BLaER1 treated with 17β-estradiol and CSF1 and Interleukin-3, amounts not matched to agents 10 nM and 100 nM (cell line): ENCODE data around the gene ST6GAL1.

ENCODE experiments used
- H3K27ac ChIP-seq, 11 experiments: shearing (Covaris generic); formaldehyde crosslinking; 2 replicates each; pipeline ENCODE4 v1.8.1; 2022
- H3K27me3 ChIP-seq, 11 experiments: shearing (Covaris generic); formaldehyde crosslinking; 2 replicates each; pipeline ENCODE4 v1.8.1; 2022
- H3K36me3 ChIP-seq, 11 experiments: shearing (Covaris generic); formaldehyde crosslinking; 2 replicates each; pipeline ENCODE4 v1.8.1; 2022
- H3K4me1 ChIP-seq, 10 experiments: shearing (Covaris generic); formaldehyde crosslinking; 2 replicates each; pipeline ENCODE4 v1.8.1; 2022
- H3K4me2 ChIP-seq, 11 experiments: shearing (Covaris generic); formaldehyde crosslinking; 2 replicates each; pipeline ENCODE4 v1.8.1; 2022
- H3K4me3 ChIP-seq, 10 experiments: shearing (Covaris generic); formaldehyde crosslinking; 2 replicates each; pipeline ENCODE4 v1.8.1; 2022
- H3K9ac ChIP-seq, 11 experiments: shearing (Covaris generic); formaldehyde crosslinking; 2 replicates each; pipeline ENCODE4 v1.8.1; 2022
- H3K9me3 ChIP-seq, 11 experiments: shearing (Covaris generic); formaldehyde crosslinking; replicated peaks in 1 of 11; 2 replicates each; pipeline ENCODE4 v1.8.1; 2022
- H4K20me1 ChIP-seq, 11 experiments: shearing (Covaris generic); formaldehyde crosslinking; 2 replicates each; pipeline ENCODE4 v1.8.1; 2022
- Cebpa-rat ChIP-seq, 11 experiments: shearing (Covaris generic); IDR thresholded peaks; 2 replicates each; pipeline ENCODE4 v1.8.1; 2022

The ST6GAL1 gene

DNA sequence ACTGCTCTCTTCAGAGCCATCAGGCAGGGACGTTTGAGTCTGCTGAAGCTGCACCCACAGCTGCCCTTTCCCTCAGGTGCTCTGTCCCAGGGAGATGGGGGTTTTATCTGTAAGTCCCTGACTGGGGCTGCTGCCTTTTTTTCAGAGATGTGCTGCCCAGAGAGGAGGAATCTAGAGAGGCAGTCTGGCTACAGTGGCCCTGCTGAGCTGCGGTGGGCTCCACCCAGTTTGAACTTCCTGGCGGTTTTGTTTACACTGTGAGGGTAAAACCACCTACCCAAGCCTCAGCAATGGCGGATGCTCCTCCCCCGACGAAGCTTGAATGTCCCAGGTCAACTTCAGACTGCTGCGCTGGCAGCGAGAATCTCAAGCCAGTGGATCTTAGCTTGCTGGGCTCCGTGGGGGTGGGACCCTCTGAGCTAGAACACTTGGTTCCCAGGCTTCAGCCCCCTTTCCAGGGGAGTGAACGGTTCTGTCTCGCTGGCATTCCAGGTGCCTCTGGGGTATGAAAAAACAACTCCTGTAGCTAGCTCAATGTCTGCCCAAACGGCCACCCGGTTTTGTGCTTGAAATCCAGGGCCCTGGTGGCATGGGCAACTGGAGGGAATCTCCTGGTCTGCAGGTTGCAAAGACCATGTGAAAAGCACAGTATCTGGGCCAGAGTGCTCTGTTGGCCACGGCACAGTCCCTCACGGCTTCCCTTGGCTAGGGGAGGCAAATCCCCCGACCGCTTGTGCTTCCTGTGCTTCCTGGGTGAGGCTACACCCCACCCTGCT is 21.1 kb upstream of the ST6GAL1 start:
- Histone ChIP-seq H3K4me3 (peak overlapping the region in 2 of 10 experiments; percentile 31 to 36; a peak in 2 of 20 replicates), H3K36me3 (no peaks in the 10 kb centered on the region), H3K9ac (peak overlapping the region in 7 of 11 experiments; percentile 13 to 59 (median 42); a peak in 10 of 22 replicates), H3K27ac (peak overlapping the region in 9 of 11 experiments; percentile 14 to 78 (median 63); a peak in 13 of 22 replicates), H4K20me1 (no peaks in the 10 kb centered on the region), H3K27me3 (no peaks in the 10 kb centered on the region), H3K4me1 (peaks cover 12 to 15% (median 13%) of the 10 kb centered on the region in 10 experiments), H3K4me2 (peak overlapping the region; percentile 43 to 74 (median 66)), H3K9me3 (peaks cover 0 to 20% (median 4%) of the 10 kb centered on the region in 11 experiments; a peak in 11 of 22 replicates)
- TF ChIP-seq Cebpa-rat (IDR thresholded peaks at IDR 0.05) = no peak

DNA sequence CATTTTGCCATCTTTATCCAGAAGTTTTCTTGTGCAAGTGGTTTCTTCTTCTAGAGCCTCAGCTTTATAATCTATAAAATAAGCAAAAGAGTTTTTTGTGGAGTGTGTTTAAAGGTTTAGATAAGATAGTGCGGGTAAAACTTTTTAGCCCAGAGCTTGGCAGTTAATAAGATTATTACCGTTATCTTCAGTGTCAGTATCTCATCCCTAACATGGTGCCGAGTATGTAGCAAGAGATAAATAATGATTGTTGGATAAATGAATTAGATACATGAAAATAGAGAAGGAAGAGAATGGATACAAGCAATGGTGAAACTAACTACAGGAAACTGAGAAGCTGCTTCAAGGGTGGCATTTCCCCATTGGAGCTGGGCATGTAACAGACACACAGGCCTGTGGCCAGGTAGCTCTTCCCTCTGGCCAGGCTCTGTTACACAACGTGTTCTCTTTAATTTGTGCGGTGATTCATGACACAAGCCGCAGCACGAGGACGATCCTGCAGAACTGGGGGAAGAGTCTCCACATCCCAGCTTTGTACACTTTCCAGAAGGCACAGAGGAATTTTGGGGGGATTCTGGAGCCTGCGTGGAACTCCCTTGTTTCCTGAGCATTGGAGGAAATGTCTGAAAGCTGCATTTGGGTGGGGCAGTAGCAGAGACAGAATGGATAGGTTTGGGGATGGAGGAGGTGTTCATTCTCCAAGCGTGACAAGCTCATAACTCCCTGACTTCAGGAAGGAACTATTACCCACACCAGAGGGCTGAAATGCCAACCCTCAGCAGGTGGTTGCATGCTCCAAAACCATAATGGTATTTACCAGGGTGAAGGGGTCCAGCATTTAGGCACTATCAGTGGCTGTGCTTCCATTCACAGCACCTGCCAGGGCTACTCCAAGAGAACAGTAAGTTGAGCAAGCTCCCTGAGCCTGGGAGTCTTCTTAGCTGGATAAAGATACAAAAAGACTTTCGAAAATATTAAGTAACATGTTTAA is 14.2 kb upstream of the ST6GAL1 start:
- Histone ChIP-seq H3K4me1 (peaks cover 12 to 27% (median 14%) of the 10 kb centered on the region in 10 experiments), H3K4me2 (peak overlapping the region; percentile 53 to 89 (median 71)), H3K27ac (no peak overlapping the region), H3K4me3 (no peak overlapping the region), H3K36me3 (no peaks in the 10 kb centered on the region), H3K9me3 (no peaks in the 10 kb centered on the region), H3K9ac (0 out of 22 replicates have a peak overlapping the region, but pooled peaks of 1 of the 11 experiments have one; percentile 22), H4K20me1 (no peaks in the 10 kb centered on the region), H3K27me3 (no peaks in the 10 kb centered on the region)
- no peak for TF ChIP-seq Cebpa-rat (IDR thresholded peaks at IDR 0.05)

DNA sequence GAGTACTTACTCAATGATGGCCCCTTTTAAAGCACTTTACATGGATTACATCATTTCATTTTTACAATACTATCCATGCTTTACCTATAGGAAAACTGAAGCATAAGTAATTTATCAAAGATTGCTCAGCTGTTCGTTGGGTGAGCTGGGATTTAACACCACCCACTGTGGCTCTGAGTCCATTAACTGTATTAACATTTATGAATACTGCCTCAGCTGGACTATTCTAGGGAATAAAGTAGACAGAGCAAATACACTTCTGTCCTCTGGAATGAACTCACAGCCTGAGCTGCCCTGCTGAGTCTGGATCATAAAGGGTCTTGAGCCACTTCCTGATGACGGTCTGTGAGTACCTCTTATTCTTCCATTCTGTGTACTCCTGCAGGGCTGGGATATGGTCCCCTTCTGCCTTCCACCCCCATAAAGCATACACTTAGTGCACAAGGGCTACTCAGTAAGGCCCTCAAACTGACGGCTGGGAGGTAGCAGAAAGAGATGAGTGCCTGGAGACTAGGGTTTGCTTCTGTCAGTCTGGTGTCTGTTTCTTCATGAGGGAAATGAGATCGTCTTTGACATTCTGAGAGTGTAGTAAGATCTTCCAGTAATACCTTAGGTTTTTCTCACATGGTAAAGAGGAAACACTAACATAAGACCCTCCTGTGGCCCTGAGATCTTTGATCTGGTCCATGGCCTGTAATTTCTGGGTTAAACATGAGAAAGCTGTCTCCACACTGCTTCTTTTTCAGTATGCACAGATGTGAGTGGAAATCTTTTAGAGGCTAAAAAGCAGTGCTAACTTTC is 12.6 kb upstream of the ST6GAL1 start:
- TF ChIP-seq Cebpa-rat (IDR thresholded peaks at IDR 0.05) = no peak
- no peak overlapping the region for H3K4me2 ChIP-seq
- H3K9me3 ChIP-seq = no peaks in the 10 kb centered on the region
- no peaks in the 10 kb centered on the region for H4K20me1 ChIP-seq
- no peak overlapping the region for H3K4me3 ChIP-seq
- no peaks in the 10 kb centered on the region for H3K36me3 ChIP-seq
- no peak overlapping the region for H3K27ac ChIP-seq
- H3K4me1 ChIP-seq = peaks cover 12 to 27% (median 14%) of the 10 kb centered on the region in 10 experiments
- no peak overlapping the region for H3K9ac ChIP-seq
- H3K27me3 ChIP-seq = no peaks in the 10 kb centered on the region

DNA sequence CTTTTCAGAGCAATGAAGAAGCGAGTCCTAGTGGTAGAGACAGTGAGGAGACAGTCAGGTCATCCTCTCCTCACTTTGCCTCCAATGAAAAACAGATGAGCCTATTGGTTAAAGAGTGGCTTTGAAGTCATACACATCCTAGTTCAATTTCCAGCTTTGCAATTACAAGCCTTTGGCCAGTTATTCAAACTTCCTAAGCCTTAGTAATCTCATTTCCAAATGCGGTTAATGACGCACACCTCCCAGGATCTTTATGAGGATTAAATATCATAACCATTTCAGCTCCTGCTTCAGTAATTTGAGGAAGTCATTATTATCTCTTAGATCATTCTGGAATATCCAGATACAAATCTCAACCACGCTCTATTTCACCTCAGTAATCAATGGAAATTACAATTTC is 10.0 kb upstream of the ST6GAL1 start:
- Histone ChIP-seq H3K4me2 (no peak overlapping the region), H3K9ac (no peak overlapping the region), H3K4me1 (peaks cover 12 to 35% (median 15%) of the 10 kb centered on the region in 10 experiments), H3K27ac (no peak overlapping the region), H3K9me3 (no peaks in the 10 kb centered on the region), H3K36me3 (no peaks in the 10 kb centered on the region), H3K27me3 (no peaks in the 10 kb centered on the region), H3K4me3 (no peak overlapping the region), H4K20me1 (no peaks in the 10 kb centered on the region)
- no peak for TF ChIP-seq Cebpa-rat (IDR thresholded peaks at IDR 0.05)

DNA sequence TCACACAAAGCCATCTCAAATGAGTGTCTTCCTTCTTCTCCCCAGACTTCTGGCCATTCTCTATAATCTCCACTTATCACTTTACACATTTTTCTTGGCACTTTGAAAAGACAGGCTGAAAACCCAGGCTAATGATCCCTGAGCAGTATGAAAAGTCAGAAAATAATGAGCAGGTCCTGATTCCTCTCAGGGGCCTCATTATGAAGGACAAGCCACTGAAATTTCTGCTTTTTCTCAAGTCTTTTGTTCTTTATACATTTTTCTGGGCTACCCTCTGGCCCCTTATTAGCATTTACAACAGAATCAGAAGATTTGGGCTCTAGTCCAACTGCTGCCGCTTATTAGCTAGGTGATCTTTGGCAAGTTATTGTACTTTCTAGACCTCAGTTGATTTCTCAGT is 9.5 kb upstream of the ST6GAL1 start:
- Histone ChIP-seq H4K20me1 (no peaks in the 10 kb centered on the region), H3K9ac (no peak overlapping the region)
- TF ChIP-seq Cebpa-rat (IDR thresholded peaks at IDR 0.05) = no peak

DNA sequence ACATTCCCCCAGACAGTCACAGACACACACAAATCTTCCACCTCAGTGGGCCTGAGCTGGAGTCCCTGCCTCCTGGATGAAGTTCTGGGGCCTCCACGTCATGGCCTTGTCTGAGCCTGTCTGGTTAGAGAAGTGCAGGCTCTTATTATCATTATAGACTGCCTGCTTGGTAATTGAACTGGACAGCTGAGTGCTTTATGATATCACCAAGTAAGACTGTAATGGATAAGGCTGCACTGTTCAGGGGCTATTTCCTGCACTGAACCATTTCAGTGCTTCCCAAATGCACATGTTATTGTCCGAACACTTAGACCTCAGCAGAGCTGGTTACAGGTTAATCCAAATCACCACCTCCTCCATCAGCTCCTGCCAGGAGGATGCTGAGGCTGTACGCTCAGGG is 8.7 kb upstream of the ST6GAL1 start:
- no peak for TF ChIP-seq Cebpa-rat (IDR thresholded peaks at IDR 0.05)
- Histone ChIP-seq H3K9me3 (no peaks in the 10 kb centered on the region), H4K20me1 (no peaks in the 10 kb centered on the region), H3K4me3 (no peak overlapping the region), H3K9ac (no peak overlapping the region), H3K27ac (no peak overlapping the region), H3K4me1 (peaks cover 3 to 31% (median 12%) of the 10 kb centered on the region in 10 experiments; a peak in 19 of 20 replicates), H3K36me3 (no peaks in the 10 kb centered on the region), H3K27me3 (no peaks in the 10 kb centered on the region), H3K4me2 (no peak overlapping the region)

More for the DNA sequence above, 9.5 kb upstream of the ST6GAL1 start:
- Histone ChIP-seq H3K4me2 (no peak overlapping the region), H3K9me3 (no peaks in the 10 kb centered on the region), H3K27me3 (no peaks in the 10 kb centered on the region), H3K27ac (no peak overlapping the region), H3K36me3 (no peaks in the 10 kb centered on the region), H3K4me1 (peaks cover 8 to 35% (median 16%) of the 10 kb centered on the region in 10 experiments), H3K4me3 (no peak overlapping the region)

DNA sequence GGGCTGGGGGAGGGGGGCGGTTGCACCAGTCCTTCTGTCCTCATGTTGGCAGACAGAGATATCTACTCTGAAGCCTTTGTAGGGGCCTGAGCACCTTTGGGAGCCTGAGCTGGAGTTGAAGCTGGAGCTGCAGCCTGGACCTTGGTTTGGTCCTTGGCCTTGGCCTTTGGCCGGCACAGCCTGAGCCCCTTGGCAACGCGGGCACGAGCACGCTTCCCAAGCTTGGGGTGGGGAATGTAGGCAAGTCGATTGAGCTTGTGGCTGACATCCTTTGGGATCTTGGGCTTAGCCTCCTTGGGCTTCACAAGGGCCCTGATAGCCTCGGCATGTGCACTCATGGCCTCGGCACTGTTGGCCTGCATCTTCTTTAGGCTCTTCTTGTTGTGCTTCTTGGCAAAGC is 8.1 kb upstream of the ST6GAL1 start:
- TF ChIP-seq Cebpa-rat (IDR thresholded peaks at IDR 0.05) = no peak

DNA sequence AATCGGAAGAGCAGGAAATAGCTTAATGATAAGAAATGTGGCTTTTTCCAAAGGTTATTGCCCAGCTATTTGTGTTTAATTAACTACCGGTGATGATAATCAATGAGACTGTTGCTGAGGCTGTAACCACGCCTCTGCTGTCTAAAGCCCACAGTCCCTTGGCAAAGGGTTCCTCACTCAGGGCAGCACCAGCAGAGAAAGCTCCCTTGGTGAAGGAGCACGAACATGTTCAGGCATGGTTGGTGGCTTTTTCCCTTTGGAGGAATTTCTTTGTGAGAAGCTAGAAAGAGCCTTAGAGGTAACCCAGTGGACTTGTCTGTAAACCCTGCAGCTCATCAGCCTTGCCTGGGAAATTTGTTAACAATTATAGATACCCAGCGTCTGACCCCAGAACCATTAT is 7.5 kb upstream of the ST6GAL1 start:
- Histone ChIP-seq H3K4me1 (peaks cover 3 to 20% (median 10%) of the 10 kb centered on the region in 10 experiments; a peak in 12 of 20 replicates), H4K20me1 (no peaks in the 10 kb centered on the region), H3K4me2 (no peak overlapping the region), H3K9ac (no peak overlapping the region), H3K9me3 (0 out of 22 replicates have a peak, but pooled peaks cover 0 to 4% (median 0%) of the 10 kb centered on the region in 11 experiments), H3K27ac (no peak overlapping the region), H3K4me3 (no peak overlapping the region), H3K36me3 (no peaks in the 10 kb centered on the region), H3K27me3 (no peaks in the 10 kb centered on the region)
- TF ChIP-seq Cebpa-rat (IDR thresholded peaks at IDR 0.05) = no peak

More for the DNA sequence above, 8.1 kb upstream of the ST6GAL1 start:
- no peak overlapping the region for H3K9ac ChIP-seq
- H3K27ac ChIP-seq = no peak overlapping the region
- no peak overlapping the region for H3K4me3 ChIP-seq
- H3K9me3 ChIP-seq = no peaks in the 10 kb centered on the region
- H4K20me1 ChIP-seq = no peaks in the 10 kb centered on the region
- no peak overlapping the region for H3K4me2 ChIP-seq
- H3K36me3 ChIP-seq = no peaks in the 10 kb centered on the region
- no peaks in the 10 kb centered on the region for H3K27me3 ChIP-seq
- H3K4me1 ChIP-seq = peaks cover 3 to 26% (median 10%) of the 10 kb centered on the region in 10 experiments; a peak in 12 of 20 replicates
